Fibroblast of the aortic adventitia (primary cell): ENCODE results near the gene GNA15. TPM values are rescaled to one million over a fixed set of nuclear protein-coding genes. Genes with fewer than 3 reads are reported as not detected.

ENCODE experiments used
- DNase-seq: peaks from one replicate; pipeline ENCODE4 v3.0.0-alpha.2; 2010; ENCODE audit warnings: low read depth
- H3K4me3 ChIP-seq: 2 replicates; pipeline ENCODE4 v1.5.1; 2011; ENCODE audit warnings: low read depth, mild to moderate bottlenecking, control low read depth, low read length, moderate library complexity
- total RNA-seq: library from RNA; depleted of rRNA; stranded (reverse); fragments of >200 nt; gene quantifications from 2 replicates; pipeline ENCODE4 v1.2.3, GENCODE V29; 2012; ENCODE audit warnings: low replicate concordance
- TF ChIP-seq, protein P1 (sequence below): IDR thresholded peaks from 2 replicates; pipeline ENCODE4 v1.5.1; 2011; ENCODE audit warnings: mild to moderate bottlenecking, low read length, control low read depth, inconsistent platforms; ENCODE audit not compliant: insufficient read depth

The GNA15 gene
- total RNA-seq, 1 donor: not detected

DNA sequence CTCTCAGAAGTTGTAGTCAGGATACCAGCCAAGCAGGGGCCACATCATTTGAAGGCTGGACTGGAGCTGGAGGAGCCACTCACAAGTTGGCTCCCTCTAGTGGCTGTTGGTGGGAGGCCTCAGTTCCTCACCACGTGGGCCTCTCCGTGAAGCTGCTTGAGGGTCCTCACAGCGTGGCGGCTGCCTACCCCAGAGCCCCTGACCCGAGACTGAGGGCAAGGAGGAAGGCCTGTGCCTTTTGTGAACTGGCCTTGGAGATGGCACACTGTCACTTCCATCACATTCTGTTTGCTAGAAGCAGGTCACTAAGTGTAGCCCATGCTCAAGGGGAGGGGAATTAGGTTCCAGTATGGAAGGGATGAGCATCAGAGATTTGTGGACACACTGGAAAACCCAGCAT is 27.1 kb upstream of the GNA15 start:
- no peak overlapping the region for H3K4me3 ChIP-seq

DNA sequence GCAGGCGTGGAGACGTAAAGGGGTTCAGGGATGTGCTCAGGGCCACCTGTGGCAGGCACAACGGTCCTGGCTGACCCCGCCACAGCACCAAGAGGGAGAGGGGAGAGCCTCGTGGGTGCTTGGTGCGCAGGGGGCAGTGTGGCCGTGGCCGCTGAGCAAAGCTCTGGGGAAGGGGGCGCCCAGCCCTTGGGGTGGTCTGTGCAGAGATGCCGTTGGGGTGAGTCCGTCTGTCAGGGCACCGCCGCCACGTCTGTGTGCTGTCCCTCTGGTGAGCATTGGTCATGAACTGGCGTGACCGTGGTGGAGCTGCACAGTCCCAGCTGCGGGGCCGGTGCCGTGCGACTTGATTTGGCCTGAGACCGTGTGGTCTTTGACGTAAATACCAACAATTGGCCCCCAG is 26.3 kb upstream of the GNA15 start:
- no peak for DNase-seq
- H3K4me3 ChIP-seq: no peak overlapping the region
- TF ChIP-seq, protein P1, sequence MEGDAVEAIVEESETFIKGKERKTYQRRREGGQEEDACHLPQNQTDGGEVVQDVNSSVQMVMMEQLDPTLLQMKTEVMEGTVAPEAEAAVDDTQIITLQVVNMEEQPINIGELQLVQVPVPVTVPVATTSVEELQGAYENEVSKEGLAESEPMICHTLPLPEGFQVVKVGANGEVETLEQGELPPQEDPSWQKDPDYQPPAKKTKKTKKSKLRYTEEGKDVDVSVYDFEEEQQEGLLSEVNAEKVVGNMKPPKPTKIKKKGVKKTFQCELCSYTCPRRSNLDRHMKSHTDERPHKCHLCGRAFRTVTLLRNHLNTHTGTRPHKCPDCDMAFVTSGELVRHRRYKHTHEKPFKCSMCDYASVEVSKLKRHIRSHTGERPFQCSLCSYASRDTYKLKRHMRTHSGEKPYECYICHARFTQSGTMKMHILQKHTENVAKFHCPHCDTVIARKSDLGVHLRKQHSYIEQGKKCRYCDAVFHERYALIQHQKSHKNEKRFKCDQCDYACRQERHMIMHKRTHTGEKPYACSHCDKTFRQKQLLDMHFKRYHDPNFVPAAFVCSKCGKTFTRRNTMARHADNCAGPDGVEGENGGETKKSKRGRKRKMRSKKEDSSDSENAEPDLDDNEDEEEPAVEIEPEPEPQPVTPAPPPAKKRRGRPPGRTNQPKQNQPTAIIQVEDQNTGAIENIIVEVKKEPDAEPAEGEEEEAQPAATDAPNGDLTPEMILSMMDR: no peak

More for the DNA sequence above, 27.1 kb upstream of the GNA15 start:
- TF ChIP-seq, protein P1: peak; percentile 95
- DNase-seq: peak; percentile 57

DNA sequence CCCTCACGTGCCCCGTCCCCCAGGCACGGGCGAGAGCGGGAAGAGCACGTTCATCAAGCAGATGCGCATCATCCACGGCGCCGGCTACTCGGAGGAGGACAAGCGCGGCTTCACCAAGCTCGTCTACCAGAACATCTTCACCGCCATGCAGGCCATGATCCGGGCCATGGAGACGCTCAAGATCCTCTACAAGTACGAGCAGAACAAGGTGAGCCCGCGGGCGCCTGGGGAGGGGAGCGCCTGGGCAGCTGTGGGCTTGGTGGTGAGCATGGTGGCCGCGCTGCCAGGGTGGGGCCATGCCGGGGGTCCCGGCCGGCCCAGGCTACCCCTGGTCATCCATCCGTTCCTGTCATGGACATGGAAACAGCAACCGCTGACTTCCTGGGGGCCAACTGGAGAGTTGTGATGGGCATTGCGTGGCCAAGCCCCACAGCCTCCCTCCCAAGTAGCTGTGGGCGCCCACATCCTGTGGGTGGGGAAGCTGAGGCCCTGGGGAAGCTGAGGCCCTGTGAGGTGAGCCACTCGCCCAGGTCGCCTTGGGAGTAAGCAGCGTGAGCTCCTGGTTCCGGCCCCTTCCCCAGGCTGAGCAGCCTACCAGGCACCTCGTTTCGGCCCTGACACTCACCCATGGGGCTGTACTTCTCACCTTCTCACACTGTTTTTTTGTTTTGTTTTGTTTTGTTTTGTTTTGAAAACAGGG is 25.6 kb upstream of the GNA15 start:
- TF ChIP-seq, protein P1: no peak
- H3K4me3 ChIP-seq: no peak overlapping the region
- no peak for DNase-seq

DNA sequence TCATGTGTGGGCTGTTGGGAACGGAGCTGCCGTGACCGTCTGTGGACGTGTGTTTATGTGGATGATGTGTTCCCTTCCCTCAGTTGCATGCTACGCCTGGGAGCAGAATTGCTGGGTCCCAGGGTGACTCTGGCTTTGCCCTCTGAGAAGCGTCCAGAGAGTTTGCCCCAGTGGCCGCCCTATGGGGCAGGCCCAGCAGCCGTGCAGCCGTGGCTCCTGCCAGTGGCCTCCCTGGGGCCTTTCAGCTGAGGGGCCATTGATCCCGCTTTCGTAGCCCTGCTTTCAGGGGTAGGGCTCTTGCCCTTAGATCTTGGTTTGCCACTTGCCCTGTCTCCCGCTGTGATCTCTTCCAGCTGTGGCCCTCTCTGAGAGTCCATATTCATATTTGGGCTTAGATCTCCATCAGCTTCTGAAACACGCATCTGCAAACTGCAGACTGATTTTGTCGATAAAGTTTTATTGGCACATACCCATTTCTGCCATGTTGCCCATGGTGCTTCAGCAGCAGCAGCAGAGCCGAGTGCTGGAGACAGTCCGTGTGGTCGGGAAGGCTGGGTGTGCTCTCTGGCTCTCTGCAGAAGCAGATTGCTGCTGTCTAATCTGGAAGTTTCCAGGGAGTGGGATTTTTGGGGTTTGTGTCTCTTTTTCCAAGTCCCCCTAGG is 24.1 kb upstream of the GNA15 start:
- no peak for DNase-seq
- no peak overlapping the region for H3K4me3 ChIP-seq
- TF ChIP-seq, protein P1: no peak

DNA sequence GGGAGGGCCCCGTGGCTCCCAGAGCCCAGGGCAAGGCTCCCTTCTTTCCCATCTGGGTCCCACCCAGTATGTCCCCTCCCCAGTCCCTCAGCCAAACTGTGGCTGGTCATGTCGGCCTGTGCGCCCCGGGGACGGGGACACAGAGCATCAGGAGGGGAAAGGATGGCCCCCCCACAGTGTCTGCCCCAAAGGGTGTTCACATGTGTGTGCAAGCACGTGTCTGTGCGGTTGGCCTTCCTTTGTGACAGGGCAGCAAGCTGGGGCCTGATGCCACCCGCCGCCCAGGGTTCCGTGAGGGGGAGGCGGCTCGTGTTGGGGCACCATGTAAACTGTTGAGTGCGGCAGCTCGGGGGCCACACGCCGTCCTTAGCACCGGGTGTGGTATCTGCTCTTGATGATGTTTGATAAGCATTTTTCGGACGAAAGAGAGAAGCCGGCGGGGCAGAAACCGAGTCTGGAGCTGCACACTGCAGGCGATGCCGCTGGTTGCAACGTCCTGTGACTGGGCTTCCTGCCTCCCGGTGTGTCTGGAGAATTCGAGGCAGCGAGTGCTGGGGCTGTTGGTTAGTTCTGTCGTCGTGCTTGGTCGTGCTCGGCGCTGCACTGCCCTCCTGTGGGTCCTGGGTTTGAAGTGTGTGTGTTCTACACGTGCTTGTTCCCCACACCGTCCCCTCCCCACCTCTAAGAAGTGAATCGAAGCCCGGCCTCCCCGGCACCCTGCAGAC is 23.3 kb upstream of the GNA15 start:
- DNase-seq: no peak
- TF ChIP-seq, protein P1: no peak
- no peak overlapping the region for H3K4me3 ChIP-seq

DNA sequence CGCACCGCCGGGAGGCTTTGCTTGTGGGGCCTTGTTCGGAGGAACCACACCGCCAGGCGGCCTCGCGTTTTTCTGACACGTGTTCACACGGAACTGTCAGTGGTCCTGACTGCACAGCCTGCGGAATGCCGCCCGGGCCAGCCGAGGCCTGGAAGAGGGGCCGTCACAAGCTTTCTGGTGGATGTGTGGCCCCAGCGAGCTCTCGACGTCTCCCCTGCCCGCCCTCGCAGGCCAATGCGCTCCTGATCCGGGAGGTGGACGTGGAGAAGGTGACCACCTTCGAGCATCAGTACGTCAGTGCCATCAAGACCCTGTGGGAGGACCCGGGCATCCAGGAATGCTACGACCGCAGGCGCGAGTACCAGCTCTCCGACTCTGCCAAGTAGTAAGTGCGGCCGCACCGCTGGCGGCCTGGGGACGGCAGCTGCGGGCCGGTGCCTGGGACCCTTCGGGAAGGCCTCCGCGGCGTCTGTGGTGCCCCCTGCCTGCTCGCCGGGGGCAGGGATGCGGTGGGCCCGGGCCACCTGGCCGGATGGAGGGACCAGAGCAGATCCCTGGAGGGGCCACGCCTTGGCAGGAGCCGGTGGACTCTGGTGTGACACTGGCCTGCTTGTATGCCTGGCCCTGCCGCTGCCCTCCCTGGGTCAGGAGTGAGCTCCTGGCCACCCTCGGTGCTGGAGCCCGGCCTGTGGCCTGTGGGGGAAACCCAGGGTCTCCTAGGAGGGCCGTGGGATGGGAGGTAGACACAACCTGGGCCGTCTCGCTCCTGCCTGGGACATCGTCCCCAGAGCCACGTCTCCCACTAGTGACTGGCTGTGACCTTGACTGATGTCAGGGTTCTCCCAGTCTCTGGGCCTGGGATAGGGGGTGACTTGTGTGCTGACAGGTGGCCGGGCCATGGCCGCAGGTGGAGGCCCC is 22.5 kb upstream of the GNA15 start:
- TF ChIP-seq, protein P1: no peak
- no peak for DNase-seq
- H3K4me3 ChIP-seq: no peak overlapping the region
